Activated B cell treated with CpG ODN at 0.5 μM for 24 hours (primary cell): ENCODE data around the gene PWWP2B. TPM values are rescaled to one million over a fixed set of nuclear protein-coding genes. Genes with fewer than 3 reads are reported as not detected.

Experiments used
- ATAC-seq: fragments of 200-7000 bp; cut with Tn5 transposase; one replicate; pipeline ENCODE4 v1.10.0; 2021; ENCODE audit warnings: low read depth, mild to moderate bottlenecking, moderate library complexity
- CTCF ChIA-PET: fragments of 350-600 bp; sonication (Branson Sonifier 250); formaldehyde crosslinking; loops from one replicate; lab custom pipeline; 2021; ENCODE audit warnings: antibody characterized with exemption; lab: Charles Lee
- POLR2A ChIA-PET: fragments of 350-600 bp; sonication (Branson Sonifier 250); formaldehyde crosslinking; loops from one replicate; lab custom pipeline; 2021; ENCODE audit warnings: antibody characterized with exemption; lab: Charles Lee
- DNase-seq: peaks from one replicate; pipeline ENCODE4 v3.0.0; 2022
- H3K27ac Mint-ChIP-seq: one replicate; pipeline ENCODE4 v1.8.0; 2020; ENCODE audit warnings: mixed read lengths
- H3K27me3 Mint-ChIP-seq: one replicate; pipeline ENCODE4 v1.8.0; 2021; ENCODE audit warnings: mixed read lengths
- H3K36me3 Mint-ChIP-seq: one replicate; pipeline ENCODE4 v1.8.0; 2021; ENCODE audit warnings: low read depth, mixed read lengths
- H3K4me1 Mint-ChIP-seq: one replicate; pipeline ENCODE4 v1.8.0; 2021; ENCODE audit warnings: mixed read lengths
- H3K4me3 Mint-ChIP-seq: one replicate; pipeline ENCODE4 v1.8.0; 2020; ENCODE audit warnings: mild to moderate bottlenecking, mixed read lengths
- H3K9me3 Mint-ChIP-seq: one replicate; pipeline ENCODE4 v1.8.0; 2020; ENCODE audit warnings: mixed read lengths
- CTCF ChIP-seq: fragments of 200-600 bp; IDR thresholded peaks from one replicate; pipeline ENCODE4 v1.8.0; 2022; ENCODE audit warnings: antibody characterized with exemption, mild to moderate bottlenecking
- intact Hi-C: fragments of 100-400 bp; cut with micrococcal nuclease; formaldehyde crosslinking; loops from one replicate; pipeline ENCODE4 v1.15.1; 2024
- total RNA-seq: library from RNA; stranded (reverse); gene quantifications from 2 replicates; pipeline ENCODE4 v1.2.3, GENCODE V29; 2022

PWWP2B gene
- total RNA-seq, 1 donor from 2014 or later: 13.4 TPM

GRCh38 chr10:132410056-132410778, 13.2 kb downstream of the PWWP2B start:
- ChIA-PET POLR2A (interaction anchor here (0.6 to 1.5 kb wide), 3 partner anchors 10 to 237 kb away, joined by 3 to 8 read pairs (median 4); no protein-coding TSS in a partner anchor), CTCF (interaction anchor here (0.8 kb wide), 1 partner anchor 42 kb away, joined by 3 read pairs; no protein-coding TSS in a partner anchor)
- DNase-seq: no peak
- no peak overlapping the region for H3K4me3 Mint-ChIP-seq
- H3K27ac Mint-ChIP-seq: no peak overlapping the region
- H3K4me1 Mint-ChIP-seq: peaks cover 33% of the 10 kb centered on the region
- H3K9me3 Mint-ChIP-seq: no peaks in the 10 kb centered on the region
- ATAC-seq: no peak
- peaks cover 32% of the 10 kb centered on the region for H3K36me3 Mint-ChIP-seq
- intact Hi-C loops: no loop called here
- TF ChIP-seq CTCF: no peak
- H3K27me3 Mint-ChIP-seq: no peaks in the 10 kb centered on the region

- no peak for ATAC-seq
- H3K27ac Mint-ChIP-seq: no peak overlapping the region
- H3K9me3 Mint-ChIP-seq: no peaks in the 10 kb centered on the region
- no peaks in the 10 kb centered on the region for H3K27me3 Mint-ChIP-seq
- no peak for TF ChIP-seq CTCF
- ChIA-PET POLR2A (interaction anchor here (0.8 to 1.5 kb wide), 2 partner anchors 10 to 12 kb away, joined by 4 read pairs; no protein-coding TSS in a partner anchor), CTCF (interaction anchor here (0.8 to 1.2 kb wide), 2 partner anchors 13 to 41 kb away, joined by 3 read pairs; no protein-coding TSS in a partner anchor)
- H3K36me3 Mint-ChIP-seq: peaks cover 31% of the 10 kb centered on the region
- no peak overlapping the region for H3K4me3 Mint-ChIP-seq
- H3K4me1 Mint-ChIP-seq: peaks cover 38% of the 10 kb centered on the region
- intact Hi-C loops: no loop called here
- DNase-seq: no peak
Measured at GRCh38 chr10:132410779-132411532, 14.0 kb downstream of the PWWP2B start.

GRCh38 chr10:132411561-132412253, 14.7 kb downstream of the PWWP2B start:
- ATAC-seq (no peak), DNase-seq (no peak)
- Mint-ChIP-seq H3K4me3 (no peak overlapping the region), H3K9me3 (no peaks in the 10 kb centered on the region), H3K27ac (no peak overlapping the region), H3K27me3 (no peaks in the 10 kb centered on the region), H3K36me3 (peaks cover 26% of the 10 kb centered on the region), H3K4me1 (peaks cover 40% of the 10 kb centered on the region)
- intact Hi-C loops: no loop called here
- POLR2A ChIA-PET: interaction anchor here (0.8 to 1.5 kb wide), 2 partner anchors 9 to 11 kb away, joined by 4 read pairs; no protein-coding TSS in a partner anchor
- CTCF ChIA-PET: interaction anchor here (1.2 kb wide), 1 partner anchor 14 kb away, joined by 3 read pairs; no protein-coding TSS in a partner anchor
- TF ChIP-seq CTCF: no peak

GRCh38 chr10:132412316-132413192, 15.6 kb downstream of the PWWP2B start:
- ChIA-PET CTCF (interaction anchor here (1.2 kb wide), 1 partner anchor 15 kb away, joined by 3 read pairs; no protein-coding TSS in a partner anchor), POLR2A (no interaction called here)
- Mint-ChIP-seq H3K27me3 (no peaks in the 10 kb centered on the region), H3K4me3 (no peak overlapping the region), H3K36me3 (peaks cover 21% of the 10 kb centered on the region), H3K9me3 (no peaks in the 10 kb centered on the region), H3K4me1 (peaks cover 38% of the 10 kb centered on the region), H3K27ac (no peak overlapping the region)
- intact Hi-C loops: no loop called here
- no peak for TF ChIP-seq CTCF
- ATAC-seq: no peak
- DNase-seq: no peak
